Chondrocyte (in vitro differentiated cells): Measurements from ENCODE around the gene RAB21. TPM values are rescaled to one million over a fixed set of nuclear protein-coding genes. Genes with fewer than 3 reads are reported as not detected.

Source experiments
- DNase-seq: peaks from one replicate; pipeline ENCODE4 v3.0.0; 2021; ENCODE audit warnings: mixed read lengths, low spot score
- H3K27ac Mint-ChIP-seq: one replicate; pipeline ENCODE4 v1.8.0; 2021; ENCODE audit warnings: mild to moderate bottlenecking, moderate library complexity, mixed read lengths; ENCODE audit not compliant: unreplicated experiment
- H3K27me3 Mint-ChIP-seq: 2 replicates; pipeline ENCODE4 v1.8.0; 2021; ENCODE audit warnings: low read depth, mixed read lengths
- H3K36me3 Mint-ChIP-seq: 2 replicates; pipeline ENCODE4 v1.8.0; 2021; ENCODE audit warnings: low read depth, mixed read lengths
- H3K4me1 Mint-ChIP-seq: 2 replicates; pipeline ENCODE4 v1.8.0; 2021; ENCODE audit warnings: low read depth, mild to moderate bottlenecking, mixed read lengths
- H3K4me3 Mint-ChIP-seq: one replicate; pipeline ENCODE4 v1.8.0; 2021; ENCODE audit warnings: mild to moderate bottlenecking, moderate library complexity, mixed read lengths; ENCODE audit not compliant: unreplicated experiment
- H3K9me3 Mint-ChIP-seq: 2 replicates; pipeline ENCODE4 v1.8.0; 2021; ENCODE audit warnings: low read depth, mixed read lengths
- total RNA-seq: library from RNA; stranded (reverse); gene quantifications from 3 replicates; pipeline ENCODE4 v1.2.1, GENCODE V29; 2021
- TF ChIP-seq, protein P1 (sequence below): fragments of 200-600 bp; sonication (generic); IDR thresholded peaks from 2 replicates; pipeline ENCODE4 v1.5.0; 2021; ENCODE audit warnings: antibody characterized with exemption, mild to moderate bottlenecking, moderate library complexity

Gene RAB21
- total RNA-seq, 1 donor from 2014 or later = 77.1 TPM

DNA sequence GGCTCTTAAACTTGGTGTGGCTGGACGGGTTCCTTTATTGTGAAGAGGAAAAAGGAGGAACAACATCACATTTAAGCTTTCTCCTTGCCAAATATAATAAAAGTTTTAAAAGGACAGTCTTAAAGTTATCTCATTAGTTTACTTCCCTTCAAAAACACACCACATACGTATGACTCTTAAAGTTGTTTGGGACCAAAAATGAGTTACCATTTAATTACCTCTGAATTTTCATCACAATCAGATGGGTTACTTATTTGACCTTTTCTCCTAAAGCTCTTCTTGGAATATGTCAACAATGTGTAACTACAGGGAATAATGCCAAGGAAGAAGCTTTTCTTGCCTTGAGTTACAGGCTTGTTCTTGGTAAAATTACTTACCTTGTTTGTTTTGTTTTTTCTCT is 16.4 kb downstream of the RAB21 start:
- Mint-ChIP-seq H3K36me3 (peaks cover 13% of the 10 kb centered on the region), H3K27ac (no peak overlapping the region), H3K9me3 (no peaks in the 10 kb centered on the region), H3K4me3 (no peak overlapping the region), H3K27me3 (no peaks in the 10 kb centered on the region), H3K4me1 (peaks cover 34% of the 10 kb centered on the region)
- TF ChIP-seq, protein P1, sequence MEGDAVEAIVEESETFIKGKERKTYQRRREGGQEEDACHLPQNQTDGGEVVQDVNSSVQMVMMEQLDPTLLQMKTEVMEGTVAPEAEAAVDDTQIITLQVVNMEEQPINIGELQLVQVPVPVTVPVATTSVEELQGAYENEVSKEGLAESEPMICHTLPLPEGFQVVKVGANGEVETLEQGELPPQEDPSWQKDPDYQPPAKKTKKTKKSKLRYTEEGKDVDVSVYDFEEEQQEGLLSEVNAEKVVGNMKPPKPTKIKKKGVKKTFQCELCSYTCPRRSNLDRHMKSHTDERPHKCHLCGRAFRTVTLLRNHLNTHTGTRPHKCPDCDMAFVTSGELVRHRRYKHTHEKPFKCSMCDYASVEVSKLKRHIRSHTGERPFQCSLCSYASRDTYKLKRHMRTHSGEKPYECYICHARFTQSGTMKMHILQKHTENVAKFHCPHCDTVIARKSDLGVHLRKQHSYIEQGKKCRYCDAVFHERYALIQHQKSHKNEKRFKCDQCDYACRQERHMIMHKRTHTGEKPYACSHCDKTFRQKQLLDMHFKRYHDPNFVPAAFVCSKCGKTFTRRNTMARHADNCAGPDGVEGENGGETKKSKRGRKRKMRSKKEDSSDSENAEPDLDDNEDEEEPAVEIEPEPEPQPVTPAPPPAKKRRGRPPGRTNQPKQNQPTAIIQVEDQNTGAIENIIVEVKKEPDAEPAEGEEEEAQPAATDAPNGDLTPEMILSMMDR = no peak
- DNase-seq = no peak

DNA sequence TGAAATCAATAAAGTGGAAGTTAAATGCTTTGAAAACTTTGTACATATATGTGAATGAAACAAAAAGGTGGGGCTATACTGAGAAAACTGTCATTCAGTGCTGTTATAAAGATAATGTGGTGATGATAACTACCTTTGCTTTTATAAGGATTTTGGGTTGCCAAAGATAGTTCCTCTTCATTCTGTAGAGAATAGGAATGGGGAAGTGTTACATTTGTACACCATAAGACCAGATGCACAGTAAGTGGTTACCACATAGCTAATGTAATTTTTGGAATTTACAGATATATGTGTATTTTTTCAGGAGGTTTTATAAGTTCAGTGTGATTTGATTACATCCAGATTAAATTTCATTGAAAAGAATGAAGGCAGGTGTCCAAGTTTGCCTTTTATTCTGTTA is 18.1 kb downstream of the RAB21 start:
- peaks cover 28% of the 10 kb centered on the region for H3K4me1 Mint-ChIP-seq
- H3K36me3 Mint-ChIP-seq = peaks cover 13% of the 10 kb centered on the region
- H3K4me3 Mint-ChIP-seq = no peak overlapping the region
- DNase-seq = no peak
- H3K27ac Mint-ChIP-seq = no peak overlapping the region
- TF ChIP-seq, protein P1 = no peak
- H3K27me3 Mint-ChIP-seq = no peaks in the 10 kb centered on the region
- H3K9me3 Mint-ChIP-seq = no peaks in the 10 kb centered on the region

DNA sequence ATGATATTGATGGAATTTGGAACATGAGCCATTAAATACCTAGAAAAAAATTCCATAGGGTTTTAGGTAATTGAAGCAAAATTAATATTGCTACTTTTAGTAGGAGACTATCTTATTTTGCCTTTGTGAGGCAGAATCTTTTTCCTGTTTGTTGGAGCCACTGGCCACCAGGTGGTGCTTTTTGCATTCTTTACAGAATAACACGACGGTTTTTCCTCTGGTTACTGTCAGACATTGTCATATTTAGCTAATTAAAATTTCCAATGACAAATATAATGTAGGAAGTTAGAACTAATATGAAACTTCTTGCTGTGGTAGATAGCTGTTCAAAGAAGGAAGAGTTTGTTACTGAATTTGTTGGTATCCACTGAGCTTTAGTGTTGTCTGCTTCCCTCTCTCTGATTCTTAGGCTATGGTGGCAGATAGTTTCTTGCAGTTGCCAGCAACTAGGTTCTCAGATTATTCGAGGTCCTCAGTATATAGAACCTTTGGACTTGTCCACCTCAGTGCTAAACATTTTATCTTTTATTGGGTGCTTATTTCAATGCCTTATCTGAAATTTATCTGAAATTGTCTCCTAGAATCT is 25.7 kb downstream of the RAB21 start:
- no peak overlapping the region for H3K4me3 Mint-ChIP-seq
- TF ChIP-seq, protein P1 = peak; percentile 92
- peaks cover 14% of the 10 kb centered on the region for H3K4me1 Mint-ChIP-seq
- H3K27me3 Mint-ChIP-seq = no peaks in the 10 kb centered on the region
- H3K27ac Mint-ChIP-seq = no peak overlapping the region
- no peak for DNase-seq
- H3K36me3 Mint-ChIP-seq = peaks cover 11% of the 10 kb centered on the region
- no peaks in the 10 kb centered on the region for H3K9me3 Mint-ChIP-seq

DNA sequence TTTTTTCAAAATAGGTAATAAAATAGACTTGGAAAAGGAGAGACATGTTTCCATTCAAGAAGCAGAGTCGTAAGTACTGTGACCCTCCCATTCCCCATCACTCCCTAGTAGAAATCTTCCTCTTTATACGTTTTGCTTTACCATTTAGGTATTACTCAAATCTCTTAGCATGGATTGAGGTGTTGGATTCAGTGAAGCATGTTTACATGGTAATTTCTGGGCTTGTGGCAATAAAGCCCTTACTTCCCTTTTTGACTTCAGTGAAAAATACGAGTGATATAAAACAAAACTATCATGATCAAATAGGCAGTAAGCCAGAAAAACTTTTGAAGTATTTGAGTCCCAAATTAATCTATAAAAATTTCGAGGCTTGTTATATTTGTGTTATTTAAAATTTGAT is 27.4 kb downstream of the RAB21 start:
- peaks cover 19% of the 10 kb centered on the region for H3K36me3 Mint-ChIP-seq
- no peak overlapping the region for H3K4me3 Mint-ChIP-seq
- H3K9me3 Mint-ChIP-seq = no peaks in the 10 kb centered on the region
- DNase-seq = no peak
- TF ChIP-seq, protein P1 = no peak
- H3K4me1 Mint-ChIP-seq = peaks cover 14% of the 10 kb centered on the region
- no peaks in the 10 kb centered on the region for H3K27me3 Mint-ChIP-seq
- no peak overlapping the region for H3K27ac Mint-ChIP-seq

DNA sequence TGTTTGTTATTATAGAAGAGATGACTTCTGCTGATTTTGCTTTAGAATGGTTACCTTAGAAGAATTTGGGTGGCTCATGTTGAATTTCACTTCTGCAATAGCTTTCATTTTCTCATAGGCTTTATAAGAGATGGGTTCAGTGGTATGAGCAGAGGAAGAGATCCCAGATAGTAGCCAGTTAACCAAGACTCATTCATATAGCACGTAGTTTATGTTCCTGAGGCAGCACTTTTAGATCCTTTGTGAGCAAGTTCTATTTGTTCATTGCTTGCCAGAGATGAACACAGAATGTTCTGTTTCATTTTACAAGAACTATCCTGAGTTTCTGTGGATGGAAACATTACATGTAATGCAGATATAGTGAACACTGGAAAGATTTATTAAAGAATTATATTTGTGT is 32.2 kb downstream of the RAB21 start:
- no peak overlapping the region for H3K4me3 Mint-ChIP-seq
- H3K27me3 Mint-ChIP-seq = no peaks in the 10 kb centered on the region
- H3K36me3 Mint-ChIP-seq = peaks cover 23% of the 10 kb centered on the region
- TF ChIP-seq, protein P1 = no peak
- no peak overlapping the region for H3K27ac Mint-ChIP-seq
- no peaks in the 10 kb centered on the region for H3K9me3 Mint-ChIP-seq
- H3K4me1 Mint-ChIP-seq = no peaks in the 10 kb centered on the region
- no peak for DNase-seq
